HG02678 (cell line): Measurements from ENCODE around the gene BICD1.

Experiments used
- ATAC-seq: cut with Tn5 transposase; IDR thresholded peaks from one replicate; pipeline ENCODE4 v1.9.1; 2021; ENCODE audit warnings: mild to moderate bottlenecking, moderate library complexity; ENCODE audit not compliant: unreplicated experiment

Gene BICD1

GRCh38 chr12:32100888-32101287 lies 5.8 kb upstream of the BICD1 start:
- no peak for ATAC-seq

- ATAC-seq: no peak
These were observed 4.4 kb upstream of the BICD1 start for GRCh38 chr12:32102234-32102633.

GRCh38 chr12:32104572-32105355 lies 1.9 kb upstream of the BICD1 start:
- no peak for ATAC-seq

GRCh38 chr12:32105986-32106516 lies 596 bp upstream of the BICD1 start:
- no peak for ATAC-seq

GRCh38 chr12:32107359-32108267 lies 966 bp downstream of the BICD1 start:
- peak; percentile 4 for ATAC-seq

GRCh38 chr12:32108787-32109186 lies 2.1 kb downstream of the BICD1 start:
- no peak for ATAC-seq

GRCh38 chr12:32110417-32110816 lies 3.8 kb downstream of the BICD1 start:
- ATAC-seq: no peak

- ATAC-seq: no peak
These were observed 4.3 kb downstream of the BICD1 start for GRCh38 chr12:32110942-32111341.

GRCh38 chr12:32115404-32116104 lies 8.9 kb downstream of the BICD1 start:
- ATAC-seq: no peak

GRCh38 chr12:32116897-32117296 lies 10.2 kb downstream of the BICD1 start:
- no peak for ATAC-seq

- no peak for ATAC-seq
These were observed 10.7 kb downstream of the BICD1 start for GRCh38 chr12:32117316-32117715.

GRCh38 chr12:32118806-32119205 lies 12.2 kb downstream of the BICD1 start:
- ATAC-seq: no peak

GRCh38 chr12:32120419-32120818 lies 13.8 kb downstream of the BICD1 start:
- ATAC-seq: peak; percentile 82

GRCh38 chr12:32124637-32125036 lies 18.0 kb downstream of the BICD1 start:
- no peak for ATAC-seq

- ATAC-seq: no peak
These were observed 18.9 kb downstream of the BICD1 start for GRCh38 chr12:32125455-32126084.

- no peak for ATAC-seq
These were observed 20.1 kb downstream of the BICD1 start for GRCh38 chr12:32126720-32127119.

GRCh38 chr12:32131666-32132065 lies 25.0 kb downstream of the BICD1 start:
- no peak for ATAC-seq

- ATAC-seq: peak; percentile 55
These were observed 27.6 kb downstream of the BICD1 start for GRCh38 chr12:32134101-32134888.

- ATAC-seq: no peak
These were observed 29.3 kb downstream of the BICD1 start for GRCh38 chr12:32135967-32136366.

GRCh38 chr12:32136404-32136803 lies 29.8 kb downstream of the BICD1 start:
- no peak for ATAC-seq
